ENCODE measurements around the gene NCKAP5.

Gene NCKAP5

GRCh38 chr2:133433455-133434451 is 134.5 kb downstream of the NCKAP5 start:
- no peaks in the 10 kb centered on the region for H3K27me3 ChIP-seq (ENCODE audit: control insufficient read depth in 3 of 3, insufficient read depth in 3 of 3, low read depth in 1 of 3, low read length in 3 of 3)
- H3K27ac ChIP-seq (replicated peaks; ENCODE audit: low read length), result no peak overlapping the region
- peaks cover 0 to 2% of the 10 kb centered on the region in 2 donors for H3K4me1 ChIP-seq (ENCODE audit: control insufficient read depth in 2 of 2, insufficient read depth in 1 of 2, low read depth in 1 of 2, low read length in 2 of 2)
- H2BK5ac ChIP-seq (ENCODE audit: low read length), result no peak overlapping the region
- no peak overlapping the region for H3K4ac ChIP-seq (ENCODE audit: low read length)
- no peak overlapping the region for H2BK12ac ChIP-seq (ENCODE audit: low read length)
- no peak for DNase-seq (ENCODE audit: low spot score)
- WGBS, 2 donors (ENCODE audit: extremely low coverage in 2 of 2, insufficient read length in 2 of 2, insufficient replicate concordance in 1 of 2), result no CpG with 5 or more reads among the region's 5 CpGs
- no peaks in the 10 kb centered on the region for H3K79me1 ChIP-seq (ENCODE audit: low read depth, low read length)
- no peak overlapping the region for H2BK120ac ChIP-seq (ENCODE audit: low read depth, low read length)
- no peak overlapping the region for H2AFZ ChIP-seq (ENCODE audit: low read length)
- no peak overlapping the region for H3K23ac ChIP-seq (ENCODE audit: low read depth, low read length, poor library complexity)
- no peak overlapping the region for H3K9ac ChIP-seq (ENCODE audit: low read depth, low read length, poor library complexity)
- H3K18ac ChIP-seq (ENCODE audit: low read length), result no peak overlapping the region
- H2AK5ac ChIP-seq (ENCODE audit: low read depth, low read length), result no peak overlapping the region
- H3K4me2 ChIP-seq (ENCODE audit: insufficient read depth, low read length, poor library complexity, severe bottlenecking), result no peak overlapping the region
- peaks cover 0 to 86% of the 10 kb centered on the region in 2 donors for H3K36me3 ChIP-seq (replicated peaks in 1 of 2; ENCODE audit: control insufficient read depth in 2 of 2, insufficient read depth in 2 of 2, low read length in 2 of 2)
- H4K91ac ChIP-seq (ENCODE audit: low read depth, low read length, poor library complexity), result no peak overlapping the region
- H4K8ac ChIP-seq (ENCODE audit: low read depth, low read length), result no peak overlapping the region
- H2BK15ac ChIP-seq (ENCODE audit: low read length), result no peak overlapping the region
- H3K9me3 ChIP-seq (replicated peaks in 1 of 2; ENCODE audit: control insufficient read depth in 2 of 2, insufficient read depth in 1 of 2, low read depth in 1 of 2, low read length in 2 of 2), result peaks cover 0 to 14% of the 10 kb centered on the region in 2 donors
- H3K4me3 ChIP-seq (ENCODE audit: low read length in 2 of 2), result no peak overlapping the region
- H3K14ac ChIP-seq (ENCODE audit: low read length), result no peak overlapping the region

- Histone ChIP-seq H3K36me3 (replicated peaks in 1 of 2; ENCODE audit: control insufficient read depth in 2 of 2, insufficient read depth in 2 of 2, low read length in 2 of 2) (peaks cover 0 to 78% of the 10 kb centered on the region in 2 donors), H3K79me1 (ENCODE audit: low read depth, low read length) (no peaks in the 10 kb centered on the region), H4K91ac (ENCODE audit: low read depth, low read length, poor library complexity) (no peak overlapping the region)
Observed at GRCh38 chr2:133432778-133433177, 135.5 kb downstream of the NCKAP5 start.

GRCh38 chr2:133431289-133431688 is 137.0 kb downstream of the NCKAP5 start:
- Histone ChIP-seq H3K4me3 (ENCODE audit: low read length in 2 of 2) (no peak overlapping the region), H3K79me1 (ENCODE audit: low read depth, low read length) (no peaks in the 10 kb centered on the region), H2BK15ac (ENCODE audit: low read length) (no peak overlapping the region), H2BK12ac (ENCODE audit: low read length) (no peak overlapping the region), H2AK5ac (ENCODE audit: low read depth, low read length) (no peak overlapping the region), H2BK5ac (ENCODE audit: low read length) (no peak overlapping the region), H2BK120ac (ENCODE audit: low read depth, low read length) (no peak overlapping the region), H3K9me3 (replicated peaks in 1 of 2; ENCODE audit: control insufficient read depth in 2 of 2, insufficient read depth in 1 of 2, low read depth in 1 of 2, low read length in 2 of 2) (peaks cover 0 to 14% of the 10 kb centered on the region in 2 donors), H3K36me3 (replicated peaks in 1 of 2; ENCODE audit: control insufficient read depth in 2 of 2, insufficient read depth in 2 of 2, low read length in 2 of 2) (peaks cover 0 to 65% of the 10 kb centered on the region in 2 donors), H3K23ac (ENCODE audit: low read depth, low read length, poor library complexity) (no peak overlapping the region), H3K27ac (replicated peaks; ENCODE audit: low read length) (no peak overlapping the region), H3K4me1 (ENCODE audit: control insufficient read depth in 2 of 2, insufficient read depth in 1 of 2, low read depth in 1 of 2, low read length in 2 of 2) (peaks cover 0 to 2% of the 10 kb centered on the region in 2 donors), H3K27me3 (ENCODE audit: control insufficient read depth in 3 of 3, insufficient read depth in 3 of 3, low read depth in 1 of 3, low read length in 3 of 3) (no peaks in the 10 kb centered on the region), H2AFZ (ENCODE audit: low read length) (no peak overlapping the region), H3K14ac (ENCODE audit: low read length) (no peak overlapping the region), H3K9ac (ENCODE audit: low read depth, low read length, poor library complexity) (no peak overlapping the region), H4K8ac (ENCODE audit: low read depth, low read length) (no peak overlapping the region), H3K4me2 (ENCODE audit: insufficient read depth, low read length, poor library complexity, severe bottlenecking) (no peak overlapping the region), H3K18ac (ENCODE audit: low read length) (no peak overlapping the region), H4K91ac (ENCODE audit: low read depth, low read length, poor library complexity) (no peak overlapping the region), H3K4ac (ENCODE audit: low read length) (no peak overlapping the region)
- no CpG with 5 or more reads among the region's 4 CpGs for WGBS, 2 donors (ENCODE audit: extremely low coverage in 2 of 2, insufficient read length in 2 of 2, insufficient replicate concordance in 1 of 2)
- DNase-seq (ENCODE audit: low spot score), result no peak

More at GRCh38 chr2:133432778-133433177, 135.5 kb downstream of the NCKAP5 start:
- H3K4me1 ChIP-seq (ENCODE audit: control insufficient read depth in 2 of 2, insufficient read depth in 1 of 2, low read depth in 1 of 2, low read length in 2 of 2), result peaks cover 0 to 2% of the 10 kb centered on the region in 2 donors
- no peak overlapping the region for H2BK120ac ChIP-seq (ENCODE audit: low read depth, low read length)
- no peak overlapping the region for H3K23ac ChIP-seq (ENCODE audit: low read depth, low read length, poor library complexity)
- no peak overlapping the region for H4K8ac ChIP-seq (ENCODE audit: low read depth, low read length)
- no peak overlapping the region for H2AK5ac ChIP-seq (ENCODE audit: low read depth, low read length)
- H3K18ac ChIP-seq (ENCODE audit: low read length), result no peak overlapping the region
- H2BK15ac ChIP-seq (ENCODE audit: low read length), result no peak overlapping the region
- H3K9me3 ChIP-seq (replicated peaks in 1 of 2; ENCODE audit: control insufficient read depth in 2 of 2, insufficient read depth in 1 of 2, low read depth in 1 of 2, low read length in 2 of 2), result peaks cover 0 to 14% of the 10 kb centered on the region in 2 donors
- no peak for DNase-seq (ENCODE audit: low spot score)
- no peak overlapping the region for H3K4ac ChIP-seq (ENCODE audit: low read length)
- H3K27me3 ChIP-seq (ENCODE audit: control insufficient read depth in 3 of 3, insufficient read depth in 3 of 3, low read depth in 1 of 3, low read length in 3 of 3), result no peaks in the 10 kb centered on the region
- H3K4me3 ChIP-seq (ENCODE audit: low read length in 2 of 2), result no peak overlapping the region
- H2AFZ ChIP-seq (ENCODE audit: low read length), result no peak overlapping the region
- H3K4me2 ChIP-seq (ENCODE audit: insufficient read depth, low read length, poor library complexity, severe bottlenecking), result no peak overlapping the region
- no peak overlapping the region for H2BK5ac ChIP-seq (ENCODE audit: low read length)
- no peak overlapping the region for H2BK12ac ChIP-seq (ENCODE audit: low read length)
- no peak overlapping the region for H3K14ac ChIP-seq (ENCODE audit: low read length)
- H3K27ac ChIP-seq (replicated peaks; ENCODE audit: low read length), result no peak overlapping the region
- H3K9ac ChIP-seq (ENCODE audit: low read depth, low read length, poor library complexity), result no peak overlapping the region

- no CpG with 5 or more reads among the region's 1 CpG for WGBS, 2 donors (ENCODE audit: extremely low coverage in 2 of 2, insufficient read length in 2 of 2, insufficient replicate concordance in 1 of 2)
Observed at GRCh38 chr2:133426791-133427190, 141.5 kb downstream of the NCKAP5 start.

More at GRCh38 chr2:133426791-133427190, 141.5 kb downstream of the NCKAP5 start:
- peaks cover 8 to 24% of the 10 kb centered on the region in 2 donors for H3K4me1 ChIP-seq (ENCODE audit: control insufficient read depth in 2 of 2, insufficient read depth in 1 of 2, low read depth in 1 of 2, low read length in 2 of 2)
- H2AFZ ChIP-seq (ENCODE audit: low read length), result no peak overlapping the region
- no peak overlapping the region for H2BK5ac ChIP-seq (ENCODE audit: low read length)
- H3K9ac ChIP-seq (ENCODE audit: low read depth, low read length, poor library complexity), result no peak overlapping the region
- H3K27ac ChIP-seq (replicated peaks; ENCODE audit: low read length), result no peak overlapping the region
- H3K4me3 ChIP-seq (ENCODE audit: low read length in 2 of 2), result no peak overlapping the region
- no peak overlapping the region for H3K18ac ChIP-seq (ENCODE audit: low read length)
- H4K8ac ChIP-seq (ENCODE audit: low read depth, low read length), result no peak overlapping the region
- no peak overlapping the region for H4K91ac ChIP-seq (ENCODE audit: low read depth, low read length, poor library complexity)
- peaks cover 0 to 14% of the 10 kb centered on the region in 2 donors for H3K9me3 ChIP-seq (replicated peaks in 1 of 2; ENCODE audit: control insufficient read depth in 2 of 2, insufficient read depth in 1 of 2, low read depth in 1 of 2, low read length in 2 of 2)
- H3K4ac ChIP-seq (ENCODE audit: low read length), result no peak overlapping the region
- no peaks in the 10 kb centered on the region for H3K79me1 ChIP-seq (ENCODE audit: low read depth, low read length)
- no peak for DNase-seq (ENCODE audit: low spot score)
- H3K27me3 ChIP-seq (ENCODE audit: control insufficient read depth in 3 of 3, insufficient read depth in 3 of 3, low read depth in 1 of 3, low read length in 3 of 3), result no peaks in the 10 kb centered on the region
- H3K23ac ChIP-seq (ENCODE audit: low read depth, low read length, poor library complexity), result no peak overlapping the region
- H2AK5ac ChIP-seq (ENCODE audit: low read depth, low read length), result no peak overlapping the region
- H3K14ac ChIP-seq (ENCODE audit: low read length), result no peak overlapping the region
- no peak overlapping the region for H2BK15ac ChIP-seq (ENCODE audit: low read length)
- peaks cover 0 to 29% of the 10 kb centered on the region in 2 donors for H3K36me3 ChIP-seq (replicated peaks in 1 of 2; ENCODE audit: control insufficient read depth in 2 of 2, insufficient read depth in 2 of 2, low read length in 2 of 2)
- no peak overlapping the region for H3K4me2 ChIP-seq (ENCODE audit: insufficient read depth, low read length, poor library complexity, severe bottlenecking)
- no peak overlapping the region for H2BK120ac ChIP-seq (ENCODE audit: low read depth, low read length)
- H2BK12ac ChIP-seq (ENCODE audit: low read length), result no peak overlapping the region
